Breast epithelium (tissue), 4 donors: ENCODE measurements around the gene RNF126. TPM values are rescaled to one million over a fixed set of nuclear protein-coding genes. Genes with fewer than 3 reads are reported as not detected.
"Not testable (repeated sequence)": the region's sequence is repeated elsewhere in the genome, so short reads cannot be mapped to it uniquely, and the experiment has no call there.

Experiments
- DNase-seq, 2 donors: peaks; one replicate each; pipeline ENCODE4 v3.0.0-alpha.2; 2019; ENCODE audit warnings: low spot score in 2 of 2
- H3K27ac ChIP-seq, 2 donors: fragments of 200-600 bp; sonication (generic) in 1 of 2; one replicate each; pipeline ENCODE4 v1.5.1; 2016 to 2019; ENCODE audit warnings: mild to moderate bottlenecking in 1 of 2
- H3K27me3 ChIP-seq, 2 donors: fragments of 200-600 bp; sonication (generic) in 1 of 2; one replicate each; pipeline versions ENCODE4 v1.5.1 to v1.6.0; 2017 to 2019; ENCODE audit warnings: control low read depth in 1 of 2, mild to moderate bottlenecking in 1 of 2
- H3K36me3 ChIP-seq: fragments of 200-600 bp; one replicate; pipeline ENCODE4 v1.5.1; 2019
- H3K4me1 ChIP-seq, 2 donors: fragments of 200-600 bp; sonication (generic); one replicate each; pipeline ENCODE4 v1.5.1; 2016 to 2019; ENCODE audit warnings: control low read depth in 1 of 2
- H3K4me3 ChIP-seq, 3 donors: fragments of 200-600 bp; sonication (generic); 1 replicate in 2 of 3; 2 replicates in 1 of 3; pipeline ENCODE4 v1.5.1; 2016 to 2019; ENCODE audit warnings: mild to moderate bottlenecking in 3 of 3, moderate library complexity in 2 of 3
- H3K9me3 ChIP-seq, 2 donors: fragments of 200-600 bp; sonication (generic) in 1 of 2; one replicate each; pipeline ENCODE4 v1.5.1; 2016 to 2019; ENCODE audit warnings: control low read depth in 1 of 2
- CTCF ChIP-seq, 3 donors: fragments of 450-650 bp; IDR thresholded peaks; one replicate each; pipeline ENCODE4 v1.5.1; 2016 to 2017; ENCODE audit warnings: antibody characterized with exemption in 3 of 3, mild to moderate bottlenecking in 3 of 3, moderate library complexity in 3 of 3
- POLR2A ChIP-seq: fragments of 450-650 bp; IDR thresholded peaks from one replicate; pipeline ENCODE4 v1.6.1; 2016; ENCODE audit warnings: antibody characterized with exemption, mild to moderate bottlenecking, moderate library complexity
- POLR2AphosphoS5 ChIP-seq, 3 donors: sonication (generic); formaldehyde crosslinking; IDR thresholded peaks; one replicate each; pipeline ENCODE4 v1.6.1; 2017; ENCODE audit warnings: antibody characterized with exemption in 3 of 3
- intact Hi-C: fragments of 100-400 bp; cut with DNase I; formaldehyde crosslinking; loops from one replicate; pipeline ENCODE4 v1.15.1; 2023; ENCODE audit warnings: low total_unique reads
- total RNA-seq, 3 donors: library from RNA; depleted of rRNA; stranded (reverse); fragments of >200 nt; gene quantifications; one replicate each; pipeline ENCODE4 v1.1.0, GENCODE V29; 2016

Gene RNF126
- total RNA-seq, 3 donors from 2014 or later, result 41.1 to 46.5 (median 46.2) TPM

- DNase-seq, result no peak
- no peak for TF ChIP-seq CTCF (IDR thresholded peaks at IDR 0.05)
- Histone ChIP-seq H3K4me1 (peaks cover 4 to 13% of the 10 kb centered on the region in 2 donors), H3K36me3 (no peaks in the 10 kb centered on the region), H3K9me3 (no peaks in the 10 kb centered on the region), H3K4me3 (peak overlapping the region; percentile 65 to 78 (median 69)), H3K27me3 (no peaks in the 10 kb centered on the region), H3K27ac (peak overlapping the region; percentile 54 to 55)
- intact Hi-C loops, result no loop called here
Measured at GRCh38 chr19:632579-633067, 30.4 kb downstream of the RNF126 start.

- H3K9me3 ChIP-seq, result no peaks in the 10 kb centered on the region
- H3K27ac ChIP-seq, result no peak overlapping the region
- no peaks in the 10 kb centered on the region for H3K36me3 ChIP-seq
- no peak for TF ChIP-seq CTCF (IDR thresholded peaks at IDR 0.05)
- no peak for TF ChIP-seq POLR2A
- H3K27me3 ChIP-seq, result no peaks in the 10 kb centered on the region
- intact Hi-C loops, result no loop called here
- H3K4me1 ChIP-seq, result peaks cover 4 to 13% of the 10 kb centered on the region in 2 donors
- H3K4me3 ChIP-seq, result no peak overlapping the region
- no peak for DNase-seq
Measured at GRCh38 chr19:629961-630714, 32.9 kb downstream of the RNF126 start.

GRCh38 chr19:629515-629914, 33.5 kb downstream of the RNF126 start:
- intact Hi-C loops, H3K36me3 ChIP-seq, H3K27ac ChIP-seq: not testable (repeated sequence)

GRCh38 chr19:628168-628567, 34.8 kb downstream of the RNF126 start:
- TF ChIP-seq CTCF (IDR thresholded peaks at IDR 0.05), result no peak
- no peak for TF ChIP-seq POLR2AphosphoS5 (IDR thresholded peaks at IDR 0.05)
- TF ChIP-seq POLR2A, result no peak
- no peaks in the 10 kb centered on the region for H3K27me3 ChIP-seq
- no peak overlapping the region for H3K27ac ChIP-seq
- no peaks in the 10 kb centered on the region for H3K36me3 ChIP-seq
- no peak for DNase-seq
- H3K4me1 ChIP-seq, result peaks cover 0 to 13% of the 10 kb centered on the region in 2 donors
- no peaks in the 10 kb centered on the region for H3K9me3 ChIP-seq
- intact Hi-C loops, result no loop called here
- H3K4me3 ChIP-seq, result no peak overlapping the region

More at GRCh38 chr19:629515-629914, 33.5 kb downstream of the RNF126 start:
- not testable (repeated sequence) for H3K9me3 ChIP-seq, DNase-seq, H3K4me3 ChIP-seq, H3K27me3 ChIP-seq
- H3K4me1 ChIP-seq, result peaks cover 4 to 13% of the 10 kb centered on the region in 2 donors

GRCh38 chr19:626566-626965, 36.4 kb downstream of the RNF126 start:
- H3K27ac ChIP-seq, H3K4me3 ChIP-seq, intact Hi-C loops, H3K9me3 ChIP-seq, H3K27me3 ChIP-seq, H3K4me1 ChIP-seq, DNase-seq, H3K36me3 ChIP-seq: not testable (repeated sequence)

GRCh38 chr19:625257-625656, 37.8 kb downstream of the RNF126 start:
- TF ChIP-seq CTCF (IDR thresholded peaks at IDR 0.05) (no peak), POLR2AphosphoS5 (IDR thresholded peaks at IDR 0.05) (no peak), POLR2A (no peak)
- intact Hi-C loops, result no loop called here
- Histone ChIP-seq H3K4me1 (no peaks in the 10 kb centered on the region), H3K4me3 (no peak overlapping the region), H3K36me3 (no peaks in the 10 kb centered on the region), H3K27ac (no peak overlapping the region), H3K9me3 (no peaks in the 10 kb centered on the region), H3K27me3 (no peaks in the 10 kb centered on the region)
- no peak for DNase-seq
